Hepatocyte (in vitro differentiated cells): ENCODE measurements around the gene ALX3. TPM values are rescaled to one million over a fixed set of nuclear protein-coding genes. Genes with fewer than 3 reads are reported as not detected.

Experiments
- DNase-seq: peaks from one replicate; pipeline ENCODE4 v3.0.0-alpha.2; 2016; ENCODE audit warnings: low spot score
- H2AFZ ChIP-seq: fragments of 200-600 bp; sonication (generic); 2 replicates; pipeline ENCODE4 v1.6.0; 2016; ENCODE audit warnings: antibody characterized with exemption, mild to moderate bottlenecking
- H3K27ac ChIP-seq: fragments of 200-600 bp; sonication (generic); 2 replicates; pipeline ENCODE4 v1.5.1; 2016; ENCODE audit warnings: mild to moderate bottlenecking
- H3K27me3 ChIP-seq: fragments of 200-600 bp; sonication (generic); 2 replicates; pipeline ENCODE4 v1.6.1; 2016
- H3K36me3 ChIP-seq: fragments of 200-600 bp; sonication (generic); replicated peaks from 2 replicates; pipeline ENCODE4 v1.5.1; 2016; ENCODE audit warnings: low read depth; ENCODE audit not compliant: insufficient read depth
- H3K4me1 ChIP-seq: fragments of 200-600 bp; sonication (generic); 2 replicates; pipeline ENCODE4 v1.5.1; 2016; ENCODE audit warnings: mild to moderate bottlenecking, moderate library complexity; ENCODE audit not compliant: insufficient read depth
- H3K4me2 ChIP-seq: fragments of 200-600 bp; sonication (generic); 2 replicates; pipeline ENCODE4 v1.6.0; 2016
- H3K4me3 ChIP-seq: fragments of 200-600 bp; sonication (generic); 2 replicates; pipeline ENCODE4 v1.5.1; 2016; ENCODE audit warnings: mild to moderate bottlenecking
- H3K79me2 ChIP-seq: fragments of 200-600 bp; sonication (generic); 2 replicates; pipeline ENCODE4 v1.6.0; 2017; ENCODE audit warnings: mild to moderate bottlenecking
- H3K9me2 ChIP-seq: fragments of 200-600 bp; sonication (generic); replicated peaks from 2 replicates; pipeline ENCODE4 v1.6.0; 2017; ENCODE audit warnings: mild to moderate bottlenecking; ENCODE audit not compliant: insufficient read depth
- H3K9me3 ChIP-seq: fragments of 200-600 bp; sonication (generic); 2 replicates; pipeline ENCODE4 v1.5.1; 2016; ENCODE audit warnings: low read depth, mild to moderate bottlenecking
- H4K20me1 ChIP-seq: fragments of 200-600 bp; sonication (generic); 2 replicates; pipeline ENCODE4 v1.6.0; 2016; ENCODE audit warnings: mild to moderate bottlenecking; ENCODE audit not compliant: insufficient read depth, poor library complexity, severe bottlenecking
- CTCF ChIP-seq: fragments of 200-600 bp; sonication (generic); IDR thresholded peaks from 2 replicates; pipeline ENCODE4 v1.5.1; 2016; ENCODE audit warnings: antibody characterized with exemption, mild to moderate bottlenecking; ENCODE audit not compliant: poor library complexity
- EZH2 ChIP-seq: fragments of 200-600 bp; sonication (generic); IDR thresholded peaks from 2 replicates; pipeline ENCODE4 v1.6.1; 2016; ENCODE audit warnings: antibody characterized with exemption, mild to moderate bottlenecking, borderline replicate concordance
- EZH2phosphoT487 ChIP-seq: fragments of 200-600 bp; sonication (generic); IDR thresholded peaks from one replicate; pipeline ENCODE4 v1.6.1; 2018; ENCODE audit warnings: antibody characterized with exemption, mild to moderate bottlenecking, low read depth, moderate library complexity; ENCODE audit not compliant: unreplicated experiment, severe bottlenecking
- WGBS: methylation state at CpG from one replicate; pipeline ENCODE4 v1.1.6; 2016; ENCODE audit warnings: low lambda C conversion rate; ENCODE audit errors: missing lambda C conversion rate; 5-methylcytosine and 5-hydroxymethylcytosine counted together
- polyA plus RNA-seq: library from polyadenylated mRNA; unstranded; fragments of >200 nt; fragmentation: Nextera tagmentation; extraction: Ambion mirVana; gene quantifications from 2 replicates; pipeline ENCODE4 v1.2.1, GENCODE V29; 2016
- total RNA-seq: library from RNA; depleted of rRNA; stranded (reverse); fragments of >200 nt; gene quantifications from 2 replicates; pipeline ENCODE4 v1.2.3, GENCODE V29; 2014

The ALX3 gene
- total and polyA plus RNA-seq, 2 experiments from 2014 or later: 0.27 to 0.92 TPM

DNA sequence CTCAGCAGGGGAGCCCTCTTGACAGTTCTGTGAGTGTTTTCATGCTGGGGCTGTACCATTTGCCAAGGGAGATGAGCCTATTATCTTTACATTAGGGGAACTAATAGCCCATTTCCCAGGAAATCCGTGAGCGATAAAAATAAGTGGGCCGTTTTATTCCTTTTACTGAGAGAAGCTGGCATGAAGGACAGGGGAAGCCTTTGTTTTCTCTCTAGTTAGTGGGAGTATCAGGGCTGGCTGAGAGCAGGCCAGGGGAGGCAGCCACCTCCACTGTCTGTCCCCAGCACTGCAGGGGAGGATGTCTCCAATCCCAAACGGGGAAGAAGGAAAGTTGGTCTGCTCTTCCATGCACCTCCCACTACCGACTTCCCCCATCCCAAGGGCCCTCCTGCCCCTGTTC, 44.3 kb upstream of the ALX3 start:
- no peaks in the 10 kb centered on the region for H3K79me2 ChIP-seq
- 62% methylated on average over 5 of the region's 5 CpGs for WGBS
- DNase-seq: no peak
- H3K4me3 ChIP-seq: no peak overlapping the region
- no peaks in the 10 kb centered on the region for H3K9me3 ChIP-seq
- H3K27me3 ChIP-seq: peaks cover 6% of the 10 kb centered on the region
- no peak for TF ChIP-seq EZH2phosphoT487
- no peak overlapping the region for H2AFZ ChIP-seq
- H3K4me1 ChIP-seq: no peaks in the 10 kb centered on the region
- no peaks in the 10 kb centered on the region for H3K36me3 ChIP-seq
- H3K27ac ChIP-seq: no peak overlapping the region
- no peak overlapping the region for H3K4me2 ChIP-seq
- no peaks in the 10 kb centered on the region for H4K20me1 ChIP-seq
- no peaks in the 10 kb centered on the region for H3K9me2 ChIP-seq

GRCh38 chr1:110114173-110114572, 43.7 kb upstream of the ALX3 start:
- H3K27me3 ChIP-seq: peaks cover 6% of the 10 kb centered on the region
- WGBS: 79% methylated on average over 5 of the region's 5 CpGs
- H2AFZ ChIP-seq: no peak overlapping the region
- H3K79me2 ChIP-seq: no peaks in the 10 kb centered on the region
- no peaks in the 10 kb centered on the region for H3K4me1 ChIP-seq
- no peak overlapping the region for H3K27ac ChIP-seq
- no peaks in the 10 kb centered on the region for H3K9me3 ChIP-seq
- no peak overlapping the region for H3K4me3 ChIP-seq
- no peaks in the 10 kb centered on the region for H4K20me1 ChIP-seq
- H3K36me3 ChIP-seq: no peaks in the 10 kb centered on the region
- no peak overlapping the region for H3K4me2 ChIP-seq
- no peak for DNase-seq
- TF ChIP-seq CTCF (no peak), EZH2phosphoT487 (no peak), EZH2 (no peak)
- H3K9me2 ChIP-seq: no peaks in the 10 kb centered on the region

DNA sequence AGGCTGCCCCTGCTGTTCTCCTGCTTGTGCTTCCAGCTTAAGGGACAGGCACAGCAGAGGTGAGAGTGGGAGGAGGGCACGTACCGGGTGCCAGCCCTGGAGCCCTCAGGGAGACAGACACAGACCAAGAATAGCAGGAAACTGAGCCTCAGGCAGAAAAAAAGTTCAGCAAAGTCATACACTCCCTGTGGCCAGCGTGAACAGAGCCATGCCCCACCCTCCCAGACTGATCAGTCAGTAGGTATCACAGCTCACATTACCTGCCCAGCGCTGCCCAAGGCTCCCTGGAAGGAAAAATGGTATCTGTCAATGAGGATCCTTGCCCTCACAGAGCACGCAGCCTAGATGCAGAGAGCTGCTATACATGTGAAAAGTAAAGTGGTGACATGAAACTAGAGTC, 43.1 kb upstream of the ALX3 start:
- TF ChIP-seq EZH2: no peak
- TF ChIP-seq CTCF: no peak
- no peak for TF ChIP-seq EZH2phosphoT487

GRCh38 chr1:110112656-110113055, 42.2 kb upstream of the ALX3 start:
- H3K4me1 ChIP-seq: no peaks in the 10 kb centered on the region
- no peak overlapping the region for H3K4me3 ChIP-seq
- no peak overlapping the region for H3K27ac ChIP-seq
- H3K9me2 ChIP-seq: no peaks in the 10 kb centered on the region
- no peaks in the 10 kb centered on the region for H3K9me3 ChIP-seq
- no peaks in the 10 kb centered on the region for H4K20me1 ChIP-seq
- no peak for DNase-seq
- TF ChIP-seq EZH2phosphoT487: no peak
- TF ChIP-seq EZH2: no peak
- TF ChIP-seq CTCF: no peak
- H3K79me2 ChIP-seq: no peaks in the 10 kb centered on the region
- no peaks in the 10 kb centered on the region for H3K36me3 ChIP-seq
- H2AFZ ChIP-seq: no peak overlapping the region
- peaks cover 6% of the 10 kb centered on the region for H3K27me3 ChIP-seq
- WGBS: 82% methylated on average over 9 of the region's 9 CpGs
- H3K4me2 ChIP-seq: no peak overlapping the region

More for the DNA sequence above, 43.1 kb upstream of the ALX3 start:
- Histone ChIP-seq H3K4me2 (no peak overlapping the region), H2AFZ (no peak overlapping the region), H3K9me3 (no peaks in the 10 kb centered on the region), H3K4me3 (no peak overlapping the region), H3K27ac (no peak overlapping the region), H3K79me2 (no peaks in the 10 kb centered on the region), H3K27me3 (peaks cover 6% of the 10 kb centered on the region), H3K36me3 (no peaks in the 10 kb centered on the region), H3K4me1 (no peaks in the 10 kb centered on the region), H3K9me2 (no peaks in the 10 kb centered on the region), H4K20me1 (no peaks in the 10 kb centered on the region)
- 74% methylated on average over 5 of the region's 5 CpGs for WGBS
- no peak for DNase-seq
